H9 (cell line): ENCODE measurements around the gene ZNF205. TPM values are rescaled to one million over a fixed set of nuclear protein-coding genes. Genes with fewer than 3 reads are reported as not detected.

ENCODE experiments used
- DNase-seq: peaks from one replicate; pipeline ENCODE4 v3.0.0-alpha.2; 2017
- H2AFZ ChIP-seq: one replicate; pipeline ENCODE4 v1.6.1; 2013; ENCODE audit warnings: mild to moderate bottlenecking, low read length, control low read depth, moderate library complexity
- H2AK5ac ChIP-seq: 2 replicates; pipeline ENCODE4 v1.6.1; 2013; ENCODE audit warnings: low read length, control low read depth, mixed read lengths; ENCODE audit not compliant: insufficient read length
- H2BK120ac ChIP-seq: one replicate; pipeline ENCODE4 v1.6.1; 2013; ENCODE audit warnings: low read depth, mild to moderate bottlenecking, low read length, control low read depth, inconsistent platforms; ENCODE audit not compliant: poor library complexity, severe bottlenecking
- H2BK12ac ChIP-seq: 2 replicates; pipeline ENCODE4 v1.6.1; 2013; ENCODE audit warnings: low read length, control low read depth, mixed read lengths, low read depth; ENCODE audit not compliant: insufficient read length
- H2BK15ac ChIP-seq: 2 replicates; pipeline ENCODE4 v1.6.1; 2013; ENCODE audit warnings: low read depth, low read length, control low read depth
- H2BK20ac ChIP-seq: one replicate; pipeline ENCODE4 v1.6.1; 2013; ENCODE audit warnings: low read depth, mild to moderate bottlenecking, low read length, control low read depth, inconsistent platforms; ENCODE audit not compliant: poor library complexity, severe bottlenecking
- H2BK5ac ChIP-seq: 2 replicates; pipeline ENCODE4 v1.6.1; 2013; ENCODE audit warnings: low read length, control low read depth, mixed read lengths; ENCODE audit not compliant: insufficient read length
- H3K14ac ChIP-seq: 2 replicates; pipeline ENCODE4 v1.6.1; 2013; ENCODE audit warnings: low read length, control low read depth; ENCODE audit not compliant: insufficient read depth
- H3K18ac ChIP-seq: 2 replicates; pipeline ENCODE4 v1.6.1; 2013; ENCODE audit warnings: low read depth, mild to moderate bottlenecking, mixed read lengths, low read length, control low read depth; ENCODE audit not compliant: insufficient read length
- H3K23ac ChIP-seq: 2 replicates; pipeline ENCODE4 v1.6.1; 2013; ENCODE audit warnings: low read length, control low read depth, mixed read lengths, low read depth; ENCODE audit not compliant: insufficient read length
- H3K23me2 ChIP-seq: 2 replicates; pipeline ENCODE4 v1.6.1; 2013; ENCODE audit warnings: low read depth, mild to moderate bottlenecking, mixed read lengths, low read length, control low read depth; ENCODE audit not compliant: insufficient read length, poor library complexity, severe bottlenecking
- H3K27ac ChIP-seq: 2 replicates; pipeline ENCODE4 v1.5.1; 2013; ENCODE audit warnings: low read length, control low read depth, mixed read lengths, low read depth; ENCODE audit not compliant: insufficient read length
- H3K27me3 ChIP-seq: 2 replicates; pipeline ENCODE4 v1.6.1; 2013; ENCODE audit warnings: low read length, control low read depth, inconsistent platforms; ENCODE audit not compliant: insufficient read depth
- H3K4ac ChIP-seq: 2 replicates; pipeline ENCODE4 v1.6.1; 2013; ENCODE audit warnings: low read depth, mild to moderate bottlenecking, control low read depth, inconsistent platforms, low read length, moderate library complexity
- H3K4me1 ChIP-seq: 2 replicates; pipeline ENCODE4 v1.6.1; 2013; ENCODE audit warnings: low read length, control low read depth, inconsistent platforms; ENCODE audit not compliant: insufficient read depth
- H3K4me2 ChIP-seq: 2 replicates; pipeline ENCODE4 v1.6.1; 2013; ENCODE audit warnings: low read length, control low read depth, mixed read lengths; ENCODE audit not compliant: insufficient read length, insufficient read depth
- H3K56ac ChIP-seq: 2 replicates; pipeline ENCODE4 v1.6.1; 2013; ENCODE audit warnings: low read depth, mild to moderate bottlenecking, mixed read lengths, low read length, control low read depth; ENCODE audit not compliant: insufficient read length
- H3K79me1 ChIP-seq: 2 replicates; pipeline ENCODE4 v1.6.1; 2013; ENCODE audit warnings: low read depth, mild to moderate bottlenecking, moderate library complexity, low read length, control low read depth, inconsistent platforms; ENCODE audit not compliant: insufficient read depth, poor library complexity, severe bottlenecking
- H3K79me2 ChIP-seq: 2 replicates; pipeline ENCODE4 v1.6.1; 2013; ENCODE audit warnings: low read length, control low read depth, inconsistent platforms; ENCODE audit not compliant: insufficient read depth
- H3K9ac ChIP-seq: 2 replicates; pipeline ENCODE4 v1.6.1; 2013; ENCODE audit warnings: low read length, control low read depth, mixed read lengths; ENCODE audit not compliant: insufficient read length; ENCODE audit errors: extremely low read depth
- H3K9me3 ChIP-seq: one replicate; pipeline ENCODE4 v1.6.1; 2013; ENCODE audit warnings: low read depth, low read length, inconsistent platforms; ENCODE audit not compliant: control insufficient read depth
- H3T11ph ChIP-seq: one replicate; pipeline ENCODE4 v1.6.1; 2013; ENCODE audit warnings: mild to moderate bottlenecking, low read length, control low read depth, inconsistent platforms
- H4K20me1 ChIP-seq: one replicate; pipeline ENCODE4 v1.6.1; 2013; ENCODE audit not compliant: control insufficient read depth, insufficient read length, insufficient read depth
- H4K5ac ChIP-seq: 2 replicates; pipeline ENCODE4 v1.6.1; 2013; ENCODE audit warnings: low read depth, mild to moderate bottlenecking, mixed read lengths, low read length, control low read depth; ENCODE audit not compliant: insufficient read length
- H4K8ac ChIP-seq: replicated peaks from 2 replicates; pipeline ENCODE4 v1.6.1; 2013; ENCODE audit warnings: low read length, control low read depth, mixed read lengths, low read depth; ENCODE audit not compliant: insufficient read length
- H4K91ac ChIP-seq: 2 replicates; pipeline ENCODE4 v1.6.1; 2013; ENCODE audit warnings: low read depth, mild to moderate bottlenecking, moderate library complexity, mixed read lengths, low read length, control low read depth; ENCODE audit not compliant: insufficient read length
- H3K27ac Mint-ChIP-seq, 3 experiments: 2 replicates in 2 of 3; 3 replicates in 1 of 3; pipeline ENCODE4 v1.8.0; 2020 to 2021; ENCODE audit warnings: mixed read lengths in 3 of 3, mild to moderate bottlenecking in 1 of 3, moderate library complexity in 1 of 3
- H3K27me3 Mint-ChIP-seq: 2 replicates; pipeline ENCODE4 v1.8.0; 2021; ENCODE audit warnings: low read depth, mild to moderate bottlenecking, moderate library complexity, mixed read lengths
- H3K36me3 Mint-ChIP-seq, 3 experiments: 2 replicates in 2 of 3; 3 replicates in 1 of 3; pipeline ENCODE4 v1.8.0; 2020 to 2021; ENCODE audit warnings: low read depth in 3 of 3, mixed read lengths in 3 of 3; ENCODE audit not compliant: insufficient read depth in 1 of 3
- H3K4me1 Mint-ChIP-seq, 2 experiments: 2 replicates each; pipeline ENCODE4 v1.8.0; 2020; ENCODE audit warnings: mixed read lengths in 2 of 2
- H3K4me3 Mint-ChIP-seq, 2 experiments: 2 replicates in 1 of 2; 3 replicates in 1 of 2; pipeline ENCODE4 v1.8.0; 2020 to 2021; ENCODE audit warnings: mild to moderate bottlenecking in 2 of 2, mixed read lengths in 2 of 2, moderate library complexity in 1 of 2
- H3K9me3 Mint-ChIP-seq, 2 experiments: 2 replicates in 1 of 2; 3 replicates in 1 of 2; pipeline ENCODE4 v1.8.0; 2020; ENCODE audit warnings: mild to moderate bottlenecking in 2 of 2, mixed read lengths in 2 of 2, moderate library complexity in 1 of 2
- WGBS: extraction: QIAGEN DNeasy Blood & Tissue Kit; methylation state at CpG from one replicate; pipeline ENCODE4 v1.1.7; 2013; ENCODE audit warnings: missing lambda C conversion rate, low lambda C conversion rate, mixed read lengths; ENCODE audit not compliant: insufficient read length; ENCODE audit errors: extremely low coverage; 5-methylcytosine and 5-hydroxymethylcytosine counted together
- total RNA-seq: library from RNA; stranded (reverse); gene quantifications from 2 replicates; pipeline ENCODE4 v1.2.1, GENCODE V29; 2021
- TF ChIP-seq, protein P1 (sequence below): fragments of 200-600 bp; sonication (generic); conservative IDR thresholded peaks from 3 replicates; pipeline ENCODE4 v1.8.0; 2021; ENCODE audit warnings: antibody characterized with exemption, mild to moderate bottlenecking

The ZNF205 gene
- total RNA-seq, 1 experiment from 2014 or later = 16.8 TPM

DNA sequence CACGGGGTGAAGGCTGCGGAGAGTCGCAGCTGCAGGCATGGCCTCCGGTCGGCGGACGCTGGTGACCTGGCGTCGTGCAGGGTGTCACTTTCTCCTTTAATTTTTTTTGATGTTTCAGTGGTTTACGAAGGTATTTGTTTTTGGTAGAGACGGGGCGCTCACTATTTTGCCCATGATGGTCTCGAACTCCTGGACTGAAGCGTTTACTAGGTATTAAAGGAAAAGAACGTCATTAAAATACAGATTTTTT lies 39.6 kb downstream of the ZNF205 start:
- TF ChIP-seq, protein P1, sequence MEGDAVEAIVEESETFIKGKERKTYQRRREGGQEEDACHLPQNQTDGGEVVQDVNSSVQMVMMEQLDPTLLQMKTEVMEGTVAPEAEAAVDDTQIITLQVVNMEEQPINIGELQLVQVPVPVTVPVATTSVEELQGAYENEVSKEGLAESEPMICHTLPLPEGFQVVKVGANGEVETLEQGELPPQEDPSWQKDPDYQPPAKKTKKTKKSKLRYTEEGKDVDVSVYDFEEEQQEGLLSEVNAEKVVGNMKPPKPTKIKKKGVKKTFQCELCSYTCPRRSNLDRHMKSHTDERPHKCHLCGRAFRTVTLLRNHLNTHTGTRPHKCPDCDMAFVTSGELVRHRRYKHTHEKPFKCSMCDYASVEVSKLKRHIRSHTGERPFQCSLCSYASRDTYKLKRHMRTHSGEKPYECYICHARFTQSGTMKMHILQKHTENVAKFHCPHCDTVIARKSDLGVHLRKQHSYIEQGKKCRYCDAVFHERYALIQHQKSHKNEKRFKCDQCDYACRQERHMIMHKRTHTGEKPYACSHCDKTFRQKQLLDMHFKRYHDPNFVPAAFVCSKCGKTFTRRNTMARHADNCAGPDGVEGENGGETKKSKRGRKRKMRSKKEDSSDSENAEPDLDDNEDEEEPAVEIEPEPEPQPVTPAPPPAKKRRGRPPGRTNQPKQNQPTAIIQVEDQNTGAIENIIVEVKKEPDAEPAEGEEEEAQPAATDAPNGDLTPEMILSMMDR = no peak
- Histone ChIP-seq H2BK120ac (no peak overlapping the region), H2BK5ac (no peak overlapping the region), H4K5ac (no peak overlapping the region), H3K14ac (no peak overlapping the region), H3K23ac (no peak overlapping the region), H2AFZ (no peak overlapping the region), H3K18ac (no peak overlapping the region), H3K27ac (no peak overlapping the region), H3K9me3 (no peaks in the 10 kb centered on the region), H2BK12ac (no peak overlapping the region), H2BK15ac (no peak overlapping the region), H4K91ac (no peak overlapping the region), H3K4me2 (peak overlapping the region; percentile 97), H3K4ac (no peak overlapping the region), H3K27me3 (no peaks in the 10 kb centered on the region), H3T11ph (no peak overlapping the region), H3K23me2 (peaks cover 13% of the 10 kb centered on the region), H3K4me1 (no peaks in the 10 kb centered on the region), H4K20me1 (no peaks in the 10 kb centered on the region), H3K56ac (no peak overlapping the region), H2BK20ac (no peak overlapping the region), H3K79me1 (no peaks in the 10 kb centered on the region), H3K9ac (no peak overlapping the region), H4K8ac (no peak overlapping the region), H2AK5ac (no peak overlapping the region), H3K79me2 (no peaks in the 10 kb centered on the region)
- no peaks in the 10 kb centered on the region; a peak in 1 of 7 replicates for H3K36me3 Mint-ChIP-seq
- no peak for DNase-seq
- H3K4me1 Mint-ChIP-seq = peaks cover 7 to 10% of the 10 kb centered on the region in 2 experiments
- peaks cover 3 to 8% of the 10 kb centered on the region in 2 experiments; a peak in 2 of 5 replicates for H3K9me3 Mint-ChIP-seq
- WGBS = no CpG with 5 or more reads among the region's 15 CpGs
- H3K4me3 Mint-ChIP-seq = peak overlapping the region; percentile 86 to 96
- peaks cover 48% of the 10 kb centered on the region for H3K27me3 Mint-ChIP-seq
- H3K27ac Mint-ChIP-seq = peak overlapping the region in 2 of 3 experiments; percentile 87 to 90; a peak in 3 of 7 replicates
